Thymus (tissue), 11 donors: ENCODE measurements around the gene CDK15. TPM values are rescaled to one million over a fixed set of nuclear protein-coding genes. Genes with fewer than 3 reads are reported as not detected.

ENCODE experiments used
- DNase-seq, 9 donors: peaks; one replicate each; pipeline ENCODE4 v3.0.0-alpha.2; 2013; ENCODE audit warnings: low spot score in 9 of 9, low read depth in 6 of 9, missing footprints in 1 of 9
- H3K27ac ChIP-seq, 2 donors: one replicate each; pipeline ENCODE4 v1.5.1; 2013; ENCODE audit warnings: control low read depth in 1 of 2, low read depth in 1 of 2, low read length in 1 of 2, mild to moderate bottlenecking in 1 of 2, moderate library complexity in 1 of 2
- H3K27me3 ChIP-seq, 2 donors: one replicate each; pipeline ENCODE4 v1.5.1; 2013; ENCODE audit warnings: low read length in 1 of 2; ENCODE audit not compliant: control insufficient read depth in 2 of 2, insufficient read depth in 1 of 2
- H3K36me3 ChIP-seq, 2 donors: one replicate each; pipeline ENCODE4 v1.5.1; 2013; ENCODE audit warnings: low read length in 1 of 2, mild to moderate bottlenecking in 1 of 2, moderate library complexity in 1 of 2; ENCODE audit not compliant: control insufficient read depth in 2 of 2, insufficient read depth in 2 of 2
- H3K4me1 ChIP-seq, 2 donors: one replicate each; pipeline ENCODE4 v1.5.1; 2013; ENCODE audit warnings: low read length in 2 of 2; ENCODE audit not compliant: control insufficient read depth in 2 of 2, insufficient read depth in 2 of 2
- H3K4me3 ChIP-seq, 2 donors: one replicate each; pipeline ENCODE4 v1.5.1; 2013; ENCODE audit warnings: low read length in 2 of 2, control low read depth in 1 of 2, mild to moderate bottlenecking in 1 of 2
- H3K9me3 ChIP-seq, 2 donors: one replicate each; pipeline ENCODE4 v1.5.1; 2013; ENCODE audit warnings: low read length in 1 of 2, mild to moderate bottlenecking in 1 of 2; ENCODE audit not compliant: control insufficient read depth in 2 of 2, insufficient read depth in 1 of 2
- WGBS: extraction: QIAGEN DNeasy Blood & Tissue Kit; methylation state at CpG from one replicate; pipeline ENCODE4 v1.1.7; 2013; 5-methylcytosine and 5-hydroxymethylcytosine counted together
- polyA plus RNA-seq: library from polyadenylated mRNA; stranded (reverse); fragments of 200-250 nt; gene quantifications from one replicate; pipeline ENCODE4 v1.2.3, GENCODE V29; 2013
- total RNA-seq: library from RNA; stranded (reverse); fragments of 120-200 nt; gene quantifications from one replicate; pipeline ENCODE4 v1.2.4, GENCODE V29; 2013
- donor health status: healthy.

CDK15 gene
- total and polyA plus RNA-seq, 2 donors, result 0.18 to 0.19 TPM

DNA sequence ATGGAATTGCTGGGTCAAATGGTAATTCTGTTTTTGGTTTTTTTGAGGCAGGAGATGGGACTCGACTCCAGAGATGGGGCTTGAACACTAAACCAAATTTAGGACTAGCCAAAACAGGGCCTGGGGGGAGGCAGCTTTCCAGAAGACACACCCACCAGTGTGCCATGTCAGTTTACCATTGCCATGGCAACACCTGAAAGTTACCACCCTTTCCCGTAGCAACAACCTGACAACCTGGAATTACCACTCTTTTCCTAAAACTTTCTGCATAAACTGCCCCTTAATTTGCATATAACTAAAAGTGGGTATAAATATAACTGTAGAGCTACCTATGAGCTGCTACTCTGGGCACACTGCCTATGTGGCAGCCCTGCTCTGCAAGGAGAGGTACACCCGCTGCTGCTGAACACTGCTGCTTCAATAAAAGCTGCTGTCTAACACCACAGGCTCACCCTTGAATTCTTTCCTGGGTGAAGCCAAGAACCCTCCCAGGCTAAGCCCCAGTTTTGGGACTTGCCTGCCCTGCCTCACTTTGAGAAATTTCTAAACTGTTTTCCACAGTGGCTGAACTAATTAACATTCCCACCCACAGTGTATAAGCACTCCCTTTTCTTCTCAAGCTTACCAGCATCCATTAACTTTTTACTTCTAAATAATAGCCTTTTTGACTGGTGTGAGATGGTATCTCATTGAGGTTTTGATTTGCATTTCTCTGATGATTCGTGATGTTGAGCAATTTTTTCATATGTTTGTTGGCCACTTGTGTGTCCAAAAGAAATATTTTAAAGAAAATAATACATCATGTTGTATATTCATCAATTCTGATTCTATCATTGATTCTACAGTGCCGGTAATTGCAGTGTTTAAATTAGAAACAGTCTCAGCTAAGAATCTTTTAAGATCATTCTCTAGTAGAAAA is 10.6 kb downstream of the CDK15 start:
- Histone ChIP-seq H3K4me1 (no peaks in the 10 kb centered on the region), H3K27ac (no peak overlapping the region), H3K4me3 (no peak overlapping the region), H3K9me3 (no peaks in the 10 kb centered on the region), H3K36me3 (no peaks in the 10 kb centered on the region), H3K27me3 (no peaks in the 10 kb centered on the region)
- whole genome bisulfite sequencing, result 95% methylated on average over 5 of the region's 5 CpGs
- no peak for DNase-seq

- Histone ChIP-seq H3K4me3 (no peak overlapping the region), H3K27ac (no peak overlapping the region), H3K36me3 (no peaks in the 10 kb centered on the region), H3K4me1 (no peaks in the 10 kb centered on the region), H3K27me3 (no peaks in the 10 kb centered on the region), H3K9me3 (no peaks in the 10 kb centered on the region)
- no peak for DNase-seq
- 94% methylated on average over 4 of the region's 4 CpGs for WGBS
Observed at GRCh38 chr2:201820383-201821007, 14.2 kb downstream of the CDK15 start.

DNA sequence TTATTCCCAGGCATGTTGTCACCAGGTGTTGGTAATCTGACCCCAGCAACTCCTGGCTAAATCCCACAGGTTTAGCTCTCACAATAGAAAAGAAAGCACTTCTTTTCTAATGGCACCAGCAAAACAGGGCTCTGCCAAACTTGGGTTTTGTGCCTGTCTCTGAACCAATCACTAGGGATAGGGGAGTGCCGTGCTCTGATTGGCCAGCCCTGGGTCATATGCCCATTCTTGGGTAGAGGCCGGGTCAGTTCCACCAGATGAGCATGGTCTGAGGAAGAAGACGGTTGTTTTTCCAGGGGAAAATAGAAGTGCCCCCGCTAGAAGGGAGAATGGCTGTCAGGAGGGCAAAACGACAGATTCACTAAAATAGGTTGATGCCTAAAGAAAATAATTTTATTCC is 14.7 kb downstream of the CDK15 start:
- H3K4me3 ChIP-seq, result no peak overlapping the region
- no peak overlapping the region for H3K27ac ChIP-seq
- WGBS, result 97% methylated on average over 5 of the region's 5 CpGs
- H3K9me3 ChIP-seq, result no peaks in the 10 kb centered on the region
- no peaks in the 10 kb centered on the region for H3K4me1 ChIP-seq
- no peak for DNase-seq
- H3K27me3 ChIP-seq, result no peaks in the 10 kb centered on the region
- no peaks in the 10 kb centered on the region for H3K36me3 ChIP-seq

GRCh38 chr2:201824212-201824611 is 17.9 kb downstream of the CDK15 start:
- no peak overlapping the region for H3K4me3 ChIP-seq
- H3K4me1 ChIP-seq, result no peaks in the 10 kb centered on the region
- WGBS, result 91% methylated on average over 1 of the region's 1 CpG
- no peaks in the 10 kb centered on the region for H3K27me3 ChIP-seq
- DNase-seq, result no peak
- H3K27ac ChIP-seq, result no peak overlapping the region
- no peaks in the 10 kb centered on the region for H3K9me3 ChIP-seq
- H3K36me3 ChIP-seq, result no peaks in the 10 kb centered on the region

GRCh38 chr2:201827621-201828020 is 21.3 kb downstream of the CDK15 start:
- 94% methylated on average over 3 of the region's 3 CpGs for WGBS
- DNase-seq, result no peak
- Histone ChIP-seq H3K36me3 (no peaks in the 10 kb centered on the region), H3K27me3 (no peaks in the 10 kb centered on the region), H3K4me3 (no peak overlapping the region), H3K27ac (no peak overlapping the region), H3K4me1 (no peaks in the 10 kb centered on the region), H3K9me3 (no peaks in the 10 kb centered on the region)

DNA sequence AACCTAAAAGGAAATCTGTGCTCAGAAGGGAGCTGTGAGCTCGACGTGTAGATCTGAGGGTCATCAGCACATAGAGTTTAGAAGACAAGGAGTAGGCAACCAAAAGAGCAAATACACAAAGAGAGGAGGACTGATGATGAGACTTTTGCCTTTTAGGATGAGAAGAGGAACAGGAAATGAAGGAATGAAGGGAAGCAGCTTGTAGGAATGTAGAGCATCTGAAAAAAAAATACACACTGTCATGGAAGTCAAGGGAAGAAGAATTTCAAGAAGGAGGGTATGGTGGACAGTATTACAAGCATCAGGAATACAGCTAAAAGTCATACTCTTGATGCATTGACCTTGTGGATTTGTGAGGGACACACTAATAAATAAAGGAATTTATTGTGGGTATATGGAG is 21.9 kb downstream of the CDK15 start:
- no peak overlapping the region for H3K4me3 ChIP-seq
- 98% methylated on average over 2 of the region's 2 CpGs for WGBS
- DNase-seq, result no peak
- no peaks in the 10 kb centered on the region for H3K9me3 ChIP-seq
- no peaks in the 10 kb centered on the region for H3K36me3 ChIP-seq
- no peaks in the 10 kb centered on the region for H3K27me3 ChIP-seq
- H3K4me1 ChIP-seq, result no peaks in the 10 kb centered on the region
- H3K27ac ChIP-seq, result no peak overlapping the region

- 95% methylated on average over 1 of the region's 1 CpG for WGBS
- no peak for DNase-seq
- Histone ChIP-seq H3K4me1 (no peaks in the 10 kb centered on the region), H3K36me3 (no peaks in the 10 kb centered on the region), H3K9me3 (no peaks in the 10 kb centered on the region), H3K27ac (no peak overlapping the region), H3K4me3 (no peak overlapping the region), H3K27me3 (no peaks in the 10 kb centered on the region)
Observed at GRCh38 chr2:201830666-201831065, 24.3 kb downstream of the CDK15 start.

DNA sequence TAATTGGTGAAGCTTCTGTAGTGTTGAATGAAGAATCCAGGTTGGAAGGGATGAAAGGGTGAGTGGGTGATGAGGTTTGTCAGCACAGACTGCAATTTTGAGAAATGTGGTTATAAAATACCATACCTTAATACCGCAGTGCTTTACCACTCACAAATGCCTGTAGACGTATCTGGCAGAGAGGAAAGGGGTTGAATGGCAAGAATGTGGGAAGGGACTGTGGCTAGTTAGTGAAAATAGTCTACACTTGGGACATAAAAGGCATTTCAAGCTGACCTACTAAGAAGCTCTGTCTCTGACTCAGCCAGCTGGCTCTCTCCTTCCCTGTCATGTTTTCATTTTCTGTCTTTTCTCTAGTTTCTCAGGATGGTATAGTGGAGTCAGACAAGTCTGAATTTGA is 25.1 kb downstream of the CDK15 start:
- Histone ChIP-seq H3K9me3 (no peaks in the 10 kb centered on the region), H3K4me3 (no peak overlapping the region), H3K27me3 (no peaks in the 10 kb centered on the region), H3K27ac (no peak overlapping the region), H3K36me3 (no peaks in the 10 kb centered on the region), H3K4me1 (no peaks in the 10 kb centered on the region)
- 91% methylated on average over 2 of the region's 2 CpGs for WGBS
- no peak for DNase-seq

DNA sequence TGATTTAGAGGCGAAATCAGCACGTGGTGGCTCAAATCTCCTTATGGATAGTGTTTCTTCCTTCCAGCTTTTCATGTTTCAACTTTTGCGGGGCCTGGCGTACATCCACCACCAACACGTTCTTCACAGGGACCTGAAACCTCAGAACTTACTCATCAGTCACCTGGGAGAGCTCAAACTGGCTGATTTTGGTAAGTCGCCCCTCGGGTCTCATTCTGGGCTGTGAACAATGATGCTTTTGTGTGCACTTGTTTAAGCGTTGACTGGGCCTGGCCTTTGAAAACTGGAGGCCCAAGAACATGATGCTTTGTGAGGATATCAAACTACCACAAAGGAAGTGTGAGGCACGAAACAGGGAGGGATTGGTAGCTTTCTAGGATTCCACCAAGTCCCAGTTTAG is 27.4 kb downstream of the CDK15 start:
- Histone ChIP-seq H3K27ac (no peak overlapping the region), H3K36me3 (no peaks in the 10 kb centered on the region), H3K27me3 (no peaks in the 10 kb centered on the region), H3K4me1 (no peaks in the 10 kb centered on the region), H3K9me3 (no peaks in the 10 kb centered on the region), H3K4me3 (no peak overlapping the region)
- no peak for DNase-seq
- WGBS, result 93% methylated on average over 9 of the region's 9 CpGs
